DND-41 (cell line): ENCODE results near the gene TMEM18.

Experiments
- EZH2 ChIP-seq: IDR thresholded peaks from 3 replicates; pipeline ENCODE4 v1.6.1; 2012; ENCODE audit warnings: borderline replicate concordance, low read depth, mild to moderate bottlenecking, moderate library complexity, low read length, inconsistent platforms; ENCODE audit not compliant: severe bottlenecking
- TF ChIP-seq, protein P1 (sequence below): IDR thresholded peaks from 2 replicates; pipeline ENCODE4 v1.5.1; 2012; ENCODE audit warnings: borderline replicate concordance, low read length, moderate library complexity, mild to moderate bottlenecking; ENCODE audit not compliant: poor library complexity, severe bottlenecking; ENCODE audit errors: extremely low read depth

GRCh38 chr2:670637-671036 lies 6.6 kb downstream of the TMEM18 start:
- TF ChIP-seq, protein P1, sequence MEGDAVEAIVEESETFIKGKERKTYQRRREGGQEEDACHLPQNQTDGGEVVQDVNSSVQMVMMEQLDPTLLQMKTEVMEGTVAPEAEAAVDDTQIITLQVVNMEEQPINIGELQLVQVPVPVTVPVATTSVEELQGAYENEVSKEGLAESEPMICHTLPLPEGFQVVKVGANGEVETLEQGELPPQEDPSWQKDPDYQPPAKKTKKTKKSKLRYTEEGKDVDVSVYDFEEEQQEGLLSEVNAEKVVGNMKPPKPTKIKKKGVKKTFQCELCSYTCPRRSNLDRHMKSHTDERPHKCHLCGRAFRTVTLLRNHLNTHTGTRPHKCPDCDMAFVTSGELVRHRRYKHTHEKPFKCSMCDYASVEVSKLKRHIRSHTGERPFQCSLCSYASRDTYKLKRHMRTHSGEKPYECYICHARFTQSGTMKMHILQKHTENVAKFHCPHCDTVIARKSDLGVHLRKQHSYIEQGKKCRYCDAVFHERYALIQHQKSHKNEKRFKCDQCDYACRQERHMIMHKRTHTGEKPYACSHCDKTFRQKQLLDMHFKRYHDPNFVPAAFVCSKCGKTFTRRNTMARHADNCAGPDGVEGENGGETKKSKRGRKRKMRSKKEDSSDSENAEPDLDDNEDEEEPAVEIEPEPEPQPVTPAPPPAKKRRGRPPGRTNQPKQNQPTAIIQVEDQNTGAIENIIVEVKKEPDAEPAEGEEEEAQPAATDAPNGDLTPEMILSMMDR, result no peak
- TF ChIP-seq EZH2, result no peak
